Keratinocyte (primary cell): Measurements from ENCODE around the gene RENBP. TPM values are rescaled to one million over a fixed set of nuclear protein-coding genes. Genes with fewer than 3 reads are reported as not detected.

Source experiments
- DNase-seq: peaks from one replicate; pipeline ENCODE4 v3.0.0-alpha.2; 2011; ENCODE audit warnings: low read depth, missing footprints, low spot score
- FAIRE-seq: peaks from 2 replicates; lab custom pipeline; 2011; peaks lifted over from hg19 to GRCh38; lab: Jason Lieb, UNC
- H2AFZ ChIP-seq: 2 replicates; pipeline ENCODE4 v1.6.0; 2012; ENCODE audit warnings: low read length, control low read depth, inconsistent platforms; ENCODE audit not compliant: control insufficient read depth
- H3K27ac ChIP-seq: 2 replicates; pipeline ENCODE4 v1.5.1; 2011; ENCODE audit warnings: low read length; ENCODE audit not compliant: control insufficient read depth, insufficient read depth
- H3K27me3 ChIP-seq: 3 replicates; pipeline ENCODE4 v1.6.0; 2011; ENCODE audit warnings: low read length; ENCODE audit not compliant: control insufficient read depth, insufficient read depth; ENCODE audit errors: extremely low read depth
- H3K36me3 ChIP-seq, 2 experiments: 2 replicates in 1 of 2; 3 replicates in 1 of 2; pipeline ENCODE4 v1.5.1; 2011; ENCODE audit warnings: low read length in 2 of 2, mild to moderate bottlenecking in 1 of 2; ENCODE audit not compliant: control insufficient read depth in 2 of 2, insufficient read depth in 2 of 2; ENCODE audit errors: extremely low read depth in 1 of 2
- H3K4me1 ChIP-seq: 3 replicates; pipeline ENCODE4 v1.5.1; 2011; ENCODE audit warnings: low read length; ENCODE audit not compliant: control insufficient read depth, insufficient read depth; ENCODE audit errors: extremely low read depth
- H3K4me2 ChIP-seq: 3 replicates; pipeline ENCODE4 v1.6.0; 2011; ENCODE audit warnings: low read depth, low read length; ENCODE audit not compliant: control insufficient read depth, insufficient read depth; ENCODE audit errors: extremely low read depth
- H3K4me3 ChIP-seq, 3 experiments: fragments of 200-600 bp in 1 of 3; sonication (generic) in 1 of 3; 2 replicates in 2 of 3; 3 replicates in 1 of 3; pipeline ENCODE4 v1.5.1; 2011 to 2016; ENCODE audit warnings: low read length in 3 of 3, mild to moderate bottlenecking in 3 of 3, control low read depth in 2 of 3, inconsistent platforms in 1 of 3, low read depth in 1 of 3, mixed read lengths in 1 of 3, mixed run types in 1 of 3, moderate library complexity in 1 of 3; ENCODE audit not compliant: control insufficient read depth in 2 of 3, insufficient read depth in 2 of 3; ENCODE audit errors: extremely low read depth in 1 of 3
- H3K79me2 ChIP-seq: 2 replicates; pipeline ENCODE4 v1.6.0; 2012; ENCODE audit warnings: low read length; ENCODE audit not compliant: control insufficient read depth, insufficient read depth
- H3K9ac ChIP-seq: 3 replicates; pipeline ENCODE4 v1.6.0; 2011; ENCODE audit warnings: low read length; ENCODE audit not compliant: control insufficient read depth, insufficient read depth; ENCODE audit errors: extremely low read depth
- H3K9me1 ChIP-seq: 3 replicates; pipeline ENCODE4 v1.6.0; 2011; ENCODE audit warnings: low read length; ENCODE audit not compliant: control insufficient read depth, insufficient read depth; ENCODE audit errors: extremely low read depth
- H3K9me3 ChIP-seq: 2 replicates; pipeline ENCODE4 v1.5.1; 2012; ENCODE audit warnings: low read depth, low read length; ENCODE audit not compliant: control insufficient read depth
- H4K20me1 ChIP-seq: 3 replicates; pipeline ENCODE4 v1.6.0; 2011; ENCODE audit warnings: low read length; ENCODE audit not compliant: control insufficient read depth, insufficient read depth; ENCODE audit errors: extremely low read depth
- EZH2 ChIP-seq: IDR thresholded peaks from one replicate; pipeline ENCODE4 v1.6.1; 2012; ENCODE audit warnings: inconsistent platforms, mild to moderate bottlenecking, low read length, moderate library complexity
- dilution Hi-C: fragments of 300-500 bp; cut with MboI; formaldehyde crosslinking; loops from one replicate; pipeline ENCODE4 v1.7.0; 2020; ENCODE audit warnings: low sequenced_read_pairs; ENCODE audit not compliant: extremely low pct_ligation_motif_present
- polyA plus RNA-seq, 5 experiments: library from polyadenylated mRNA; depleted of rRNA in 3 of 5; stranded (reverse) in 3 of 5; stranded (forward) in 1 of 5; unstranded in 1 of 5; fragments of >200 nt; gene quantifications; 1 replicate in 1 of 5; 2 replicates in 3 of 5; 3 replicates in 1 of 5; pipeline versions ENCODE4 v1.2.1 to v1.2.3, GENCODE V29; 2011 to 2012; ENCODE audit warnings: missing spikeins in 2 of 5, low read depth in 1 of 5, low replicate concordance in 1 of 5
- TF ChIP-seq, protein P1 (sequence below), 3 experiments: IDR thresholded peaks in 1 of 3; conservative IDR thresholded peaks in 1 of 3; optimal IDR thresholded peaks in 1 of 3; 2 replicates in 2 of 3; 3 replicates in 1 of 3; pipeline versions ENCODE3 to v1.5.1; 2011; ENCODE audit warnings: low read length in 3 of 3, mild to moderate bottlenecking in 3 of 3, moderate library complexity in 2 of 3, control low read depth in 1 of 3, inconsistent platforms in 1 of 3; ENCODE audit not compliant: insufficient read depth in 2 of 3; ENCODE audit errors: extremely low read depth in 1 of 3

Gene RENBP
- polyA plus RNA-seq, 1 donor (not counting 4 experiments of a cell fraction or from before 2014, with no cell fraction given), result 0.16 TPM

DNA sequence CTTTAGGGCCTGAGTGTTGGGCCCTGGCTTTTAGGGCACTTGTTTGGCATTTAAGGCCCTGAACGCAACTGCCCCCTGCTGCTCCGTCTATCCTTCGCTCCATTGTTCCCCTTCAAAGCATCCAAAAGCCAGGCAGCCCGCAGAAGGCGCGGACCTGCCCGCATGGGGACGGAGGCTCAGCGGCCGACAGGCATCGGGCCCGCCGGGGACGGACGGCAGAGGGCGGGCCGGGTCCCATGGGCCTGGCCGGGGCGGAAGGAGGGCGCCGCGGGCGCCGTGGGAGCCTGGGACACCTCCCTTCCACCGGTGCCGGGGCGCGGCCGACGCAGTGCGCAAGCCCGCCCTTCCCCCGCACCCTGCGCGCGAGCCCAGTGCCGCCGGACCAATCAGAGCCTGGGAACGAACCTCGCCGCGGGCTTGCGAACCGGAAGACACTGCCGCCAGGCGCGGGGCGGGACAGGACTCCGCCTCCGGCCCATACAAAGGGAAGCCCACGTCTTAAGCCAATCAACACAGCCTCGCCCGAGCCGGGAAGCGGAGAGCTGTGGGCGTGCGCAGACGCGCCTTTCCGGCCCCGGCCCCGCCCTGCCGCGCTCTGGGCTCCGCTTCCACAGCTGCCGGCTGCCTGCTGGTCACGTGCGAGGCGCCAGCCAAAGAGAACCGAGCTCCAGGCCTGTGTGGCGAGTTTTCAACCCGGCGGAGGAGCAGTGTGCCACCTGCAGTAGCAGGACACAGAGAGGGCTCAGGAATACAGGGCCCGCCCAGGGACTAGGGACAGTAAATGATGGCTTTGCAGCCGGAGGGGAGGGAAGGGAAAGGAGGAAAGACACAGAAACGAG lies 16.3 kb downstream of the RENBP start:
- dilution Hi-C loops, result no loop called here
- peaks cover 13% of the 10 kb centered on the region for H3K79me2 ChIP-seq
- FAIRE-seq (peak; percentile 9), DNase-seq (peak; percentile 84)
- peaks cover 6 to 9% of the 10 kb centered on the region in 2 experiments for H3K36me3 ChIP-seq
- no peaks in the 10 kb centered on the region for H3K9me3 ChIP-seq
- no peaks in the 10 kb centered on the region for H4K20me1 ChIP-seq
- TF ChIP-seq, protein P1, sequence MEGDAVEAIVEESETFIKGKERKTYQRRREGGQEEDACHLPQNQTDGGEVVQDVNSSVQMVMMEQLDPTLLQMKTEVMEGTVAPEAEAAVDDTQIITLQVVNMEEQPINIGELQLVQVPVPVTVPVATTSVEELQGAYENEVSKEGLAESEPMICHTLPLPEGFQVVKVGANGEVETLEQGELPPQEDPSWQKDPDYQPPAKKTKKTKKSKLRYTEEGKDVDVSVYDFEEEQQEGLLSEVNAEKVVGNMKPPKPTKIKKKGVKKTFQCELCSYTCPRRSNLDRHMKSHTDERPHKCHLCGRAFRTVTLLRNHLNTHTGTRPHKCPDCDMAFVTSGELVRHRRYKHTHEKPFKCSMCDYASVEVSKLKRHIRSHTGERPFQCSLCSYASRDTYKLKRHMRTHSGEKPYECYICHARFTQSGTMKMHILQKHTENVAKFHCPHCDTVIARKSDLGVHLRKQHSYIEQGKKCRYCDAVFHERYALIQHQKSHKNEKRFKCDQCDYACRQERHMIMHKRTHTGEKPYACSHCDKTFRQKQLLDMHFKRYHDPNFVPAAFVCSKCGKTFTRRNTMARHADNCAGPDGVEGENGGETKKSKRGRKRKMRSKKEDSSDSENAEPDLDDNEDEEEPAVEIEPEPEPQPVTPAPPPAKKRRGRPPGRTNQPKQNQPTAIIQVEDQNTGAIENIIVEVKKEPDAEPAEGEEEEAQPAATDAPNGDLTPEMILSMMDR (optimal IDR thresholded peaks at IDR 0.05 in 1 of 3, IDR thresholded peaks at IDR 0.05 in 1 of 3, conservative IDR thresholded peaks at IDR 0.05 in 1 of 3; ENCODE audit: extremely low read depth in 1 of 3, insufficient read depth in 2 of 3, low read length in 3 of 3), result no peak
- no peak for TF ChIP-seq EZH2
- no peak overlapping the region for H2AFZ ChIP-seq
- peak overlapping the region; percentile 41 to 79 (median 62) for H3K4me3 ChIP-seq
- peak overlapping the region; percentile 78 for H3K27ac ChIP-seq
- no peaks in the 10 kb centered on the region for H3K27me3 ChIP-seq
- peaks cover 11% of the 10 kb centered on the region for H3K4me1 ChIP-seq
- H3K9ac ChIP-seq, result peak overlapping the region; percentile 84
- H3K4me2 ChIP-seq, result peak overlapping the region; percentile 88
- H3K9me1 ChIP-seq, result no peaks in the 10 kb centered on the region

DNA sequence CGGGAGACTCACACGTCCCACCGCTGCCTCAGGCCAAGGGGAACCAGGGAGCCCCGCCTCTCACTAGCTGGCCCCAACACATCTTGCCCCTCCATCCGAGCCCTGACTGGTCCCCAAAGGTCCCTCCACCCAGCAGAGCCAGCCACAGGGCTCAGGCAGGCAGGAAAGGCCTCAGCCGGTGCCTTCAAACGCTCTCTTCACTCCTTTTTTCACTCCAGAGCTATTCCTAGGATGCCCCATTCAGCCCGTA lies 16.8 kb downstream of the RENBP start:
- peak overlapping the region; percentile 78 for H3K27ac ChIP-seq
- no peaks in the 10 kb centered on the region for H3K27me3 ChIP-seq
- no peak overlapping the region for H2AFZ ChIP-seq
- peak overlapping the region; percentile 41 to 79 (median 62) for H3K4me3 ChIP-seq
- H3K36me3 ChIP-seq, result peaks cover 6 to 8% of the 10 kb centered on the region in 2 experiments
- H4K20me1 ChIP-seq, result no peaks in the 10 kb centered on the region
- H3K9ac ChIP-seq, result peak overlapping the region; percentile 84
- peaks cover 11% of the 10 kb centered on the region for H3K4me1 ChIP-seq
- DNase-seq (no peak), FAIRE-seq (no peak)
- peak overlapping the region; percentile 88 for H3K4me2 ChIP-seq
- H3K79me2 ChIP-seq, result peaks cover 8% of the 10 kb centered on the region
- H3K9me1 ChIP-seq, result no peaks in the 10 kb centered on the region
- dilution Hi-C loops, result no loop called here
- no peaks in the 10 kb centered on the region for H3K9me3 ChIP-seq
- TF ChIP-seq EZH2, result no peak
- TF ChIP-seq, protein P1 (optimal IDR thresholded peaks at IDR 0.05 in 1 of 3, IDR thresholded peaks at IDR 0.05 in 1 of 3, conservative IDR thresholded peaks at IDR 0.05 in 1 of 3; ENCODE audit: extremely low read depth in 1 of 3, insufficient read depth in 2 of 3, low read length in 3 of 3), result no peak
